Measurements from ENCODE around the gene COL9A1. TPM values are rescaled to one million over a fixed set of nuclear protein-coding genes. Genes with fewer than 3 reads are reported as not detected.
"Not testable (repeated sequence)": the region's sequence is repeated elsewhere in the genome, so short reads cannot be mapped to it uniquely, and the experiment has no call there.

Gene COL9A1
- total RNA-seq, 1 donor from 2014 or later: not detected

DNA sequence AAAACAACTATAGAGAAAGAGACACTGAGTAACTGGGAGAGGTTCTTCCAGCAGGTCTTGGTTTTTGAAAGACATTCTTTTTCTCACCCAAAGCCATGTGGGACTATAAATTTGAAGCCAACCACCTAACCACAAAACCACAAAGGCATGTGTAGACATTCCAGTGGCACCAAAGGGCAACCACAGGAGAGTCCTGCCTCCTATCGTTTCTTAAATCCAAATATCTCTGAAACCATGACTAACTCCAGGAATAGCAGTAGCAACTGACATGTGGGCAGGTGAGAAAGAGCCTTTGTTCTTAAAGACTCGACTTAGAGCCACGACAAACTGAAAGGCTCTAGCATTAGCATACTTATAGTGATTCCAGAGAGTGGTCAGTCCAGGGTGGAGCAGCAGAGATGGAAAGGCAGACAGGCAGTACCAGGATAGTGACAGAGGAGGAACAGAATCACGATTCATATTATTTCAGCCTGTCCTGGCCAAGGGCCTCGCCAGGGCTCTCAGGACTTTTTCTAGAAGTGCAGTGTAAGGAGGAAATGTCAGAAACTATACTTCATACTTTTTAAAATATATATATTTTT, 9.4 kb upstream of the COL9A1 start:
- H3K4me3 Mint-ChIP-seq (ENCODE audit: low read depth): no peak overlapping the region
- H3K27ac Mint-ChIP-seq: no peak overlapping the region
- peaks cover 32% of the 10 kb centered on the region for H3K27me3 Mint-ChIP-seq (ENCODE audit: low read depth)
- intact Hi-C loops (cut with micrococcal nuclease): loop anchor here (5.0 to 10.0 kb wide), 2 partner anchors 645 to 703 kb away; partner anchors contain the start of gene B3GAT2
- no peaks in the 10 kb centered on the region for H3K9me3 Mint-ChIP-seq
- peaks cover 9% of the 10 kb centered on the region for H3K4me1 Mint-ChIP-seq (ENCODE audit: low read depth)
- no peak for DNase-seq (ENCODE audit: low spot score)
- H3K36me3 Mint-ChIP-seq (ENCODE audit: low read depth): no peaks in the 10 kb centered on the region

DNA sequence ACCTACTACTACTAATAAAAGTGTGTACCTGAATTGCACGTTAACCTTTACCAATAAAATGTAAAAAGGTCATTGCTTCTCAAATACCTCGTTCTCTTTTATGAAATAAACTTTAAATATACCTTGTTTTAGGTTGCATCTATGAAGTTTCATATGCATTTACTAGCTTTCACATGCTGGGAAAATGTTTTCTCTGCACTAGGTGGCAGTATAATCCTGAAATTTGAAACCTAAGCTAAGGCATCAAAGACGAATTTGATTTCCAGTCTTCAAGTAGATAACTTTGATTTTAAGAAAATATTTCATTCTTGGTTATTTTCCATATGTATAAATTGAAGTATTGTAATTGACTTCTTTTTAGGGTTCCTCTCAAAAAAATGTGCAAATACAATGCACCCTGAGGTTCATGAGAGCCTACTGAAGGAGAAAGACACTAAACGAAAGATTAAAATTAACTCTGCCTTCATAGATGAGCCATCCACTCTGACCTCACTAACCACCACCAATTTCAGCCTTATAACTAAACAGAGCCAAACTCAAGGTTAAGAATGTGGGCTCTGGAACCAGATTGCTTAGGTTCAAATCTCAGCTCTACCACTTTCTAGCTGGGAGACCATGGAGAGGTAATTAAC, 7.3 kb upstream of the COL9A1 start:
- H3K4me3 Mint-ChIP-seq (ENCODE audit: low read depth): no peak overlapping the region
- H3K4me1 Mint-ChIP-seq (ENCODE audit: low read depth): peaks cover 14% of the 10 kb centered on the region
- H3K9me3 Mint-ChIP-seq: no peaks in the 10 kb centered on the region
- no peak overlapping the region for H3K27ac Mint-ChIP-seq
- peaks cover 33% of the 10 kb centered on the region for H3K27me3 Mint-ChIP-seq (ENCODE audit: low read depth)
- intact Hi-C loops (cut with micrococcal nuclease): loop anchor here (1.0 to 10.0 kb wide), 3 partner anchors 59 to 705 kb away; partner anchors contain the start of gene B3GAT2
- H3K36me3 Mint-ChIP-seq (ENCODE audit: low read depth): no peaks in the 10 kb centered on the region
- no peak for DNase-seq (ENCODE audit: low spot score)

DNA sequence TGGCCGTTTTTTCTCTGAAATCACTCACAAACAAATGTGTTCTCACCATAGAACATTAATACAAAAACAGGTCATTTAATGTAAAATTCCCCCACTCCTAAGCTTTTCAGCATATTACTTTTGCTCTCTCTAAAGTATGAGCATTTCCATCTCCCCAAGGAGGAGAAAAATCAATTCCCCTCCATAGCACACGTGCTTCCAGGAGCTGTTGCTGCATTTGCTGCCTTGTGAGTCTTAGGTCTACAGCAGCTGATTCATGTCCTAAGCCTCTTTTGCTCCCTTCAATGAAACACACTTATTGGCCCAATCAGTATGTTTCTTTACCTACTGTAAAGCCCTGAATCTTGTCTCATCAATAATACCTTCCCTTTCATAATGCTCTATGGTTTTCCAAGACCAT, 6.4 kb upstream of the COL9A1 start:
- Mint-ChIP-seq H3K36me3 (ENCODE audit: low read depth) (no peaks in the 10 kb centered on the region), H3K9me3 (no peaks in the 10 kb centered on the region), H3K4me1 (ENCODE audit: low read depth) (peaks cover 14% of the 10 kb centered on the region), H3K27me3 (ENCODE audit: low read depth) (peaks cover 27% of the 10 kb centered on the region), H3K27ac (no peak overlapping the region), H3K4me3 (ENCODE audit: low read depth) (no peak overlapping the region)
- no peak for DNase-seq (ENCODE audit: low spot score)
- intact Hi-C loops (cut with micrococcal nuclease): no loop called here

DNA sequence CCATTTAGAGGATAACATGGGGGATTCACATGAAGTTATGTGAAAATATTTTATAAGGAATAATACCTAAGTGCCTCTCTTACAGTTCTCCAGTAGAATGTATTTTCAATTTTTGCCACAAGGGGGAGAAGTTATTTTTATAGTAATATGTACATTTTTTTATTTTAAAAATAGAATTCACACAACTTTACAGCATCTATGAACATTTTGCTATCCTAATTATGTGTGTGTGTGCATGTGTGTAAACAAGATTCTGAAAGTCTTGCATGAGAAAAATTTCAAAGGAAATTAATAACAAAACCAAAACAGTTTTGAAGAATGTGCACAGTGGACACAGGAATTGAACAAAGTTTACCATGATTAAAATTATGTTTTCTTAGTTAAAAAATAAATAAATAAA, 5.3 kb upstream of the COL9A1 start:
- DNase-seq (ENCODE audit: low spot score); intact Hi-C loops (cut with micrococcal nuclease); H3K27ac Mint-ChIP-seq; H3K36me3 Mint-ChIP-seq (ENCODE audit: low read depth); H3K4me3 Mint-ChIP-seq (ENCODE audit: low read depth); H3K9me3 Mint-ChIP-seq: not testable (repeated sequence)
- peaks cover 14% of the 10 kb centered on the region for H3K4me1 Mint-ChIP-seq (ENCODE audit: low read depth)
- H3K27me3 Mint-ChIP-seq (ENCODE audit: low read depth): peaks cover 21% of the 10 kb centered on the region

DNA sequence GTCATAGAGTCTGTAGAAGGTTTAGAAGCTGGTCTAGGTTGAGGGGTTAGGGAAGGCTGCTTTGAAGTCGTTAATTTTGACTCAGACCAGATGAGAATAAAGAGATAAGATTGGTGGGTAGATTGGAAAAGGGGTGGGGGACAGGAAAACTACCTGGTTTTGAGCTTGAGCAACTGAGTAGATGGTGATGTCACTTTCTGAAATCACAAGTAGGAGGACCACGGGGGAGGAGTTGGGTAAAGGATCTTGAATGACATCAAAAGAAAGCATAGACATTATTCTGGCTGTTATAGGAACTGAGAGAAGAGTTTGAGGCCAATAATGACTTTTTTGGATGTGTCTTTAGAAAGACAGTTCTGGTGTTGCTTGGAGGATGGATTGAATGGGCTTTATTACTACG, 4.1 kb upstream of the COL9A1 start:
- Mint-ChIP-seq H3K27me3 (ENCODE audit: low read depth) (peaks cover 21% of the 10 kb centered on the region), H3K9me3 (no peaks in the 10 kb centered on the region), H3K4me3 (ENCODE audit: low read depth) (no peak overlapping the region), H3K27ac (no peak overlapping the region), H3K4me1 (ENCODE audit: low read depth) (peaks cover 7% of the 10 kb centered on the region), H3K36me3 (ENCODE audit: low read depth) (no peaks in the 10 kb centered on the region)
- no peak for DNase-seq (ENCODE audit: low spot score)
- intact Hi-C loops (cut with micrococcal nuclease): no loop called here

DNA sequence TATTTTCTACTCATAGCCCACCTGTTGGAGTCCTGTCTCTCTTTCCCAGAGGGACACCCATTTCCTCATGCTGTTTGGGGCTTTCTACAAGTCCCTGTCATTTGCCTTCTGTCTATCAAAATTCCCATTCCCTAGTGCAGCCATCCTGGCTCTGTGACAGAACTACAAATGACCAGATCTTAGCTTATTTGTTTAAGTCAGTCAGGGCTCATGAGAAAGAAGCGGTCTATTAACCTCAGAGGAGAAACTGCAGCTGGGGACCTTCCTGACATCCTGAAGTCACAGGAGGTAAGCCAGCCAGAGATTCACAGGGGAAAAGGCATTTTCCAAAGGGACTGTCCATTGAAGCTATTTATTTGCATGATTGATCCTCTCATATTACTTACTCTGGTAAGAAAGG, 1.7 kb upstream of the COL9A1 start:
- no peak for DNase-seq (ENCODE audit: low spot score)
- intact Hi-C loops (cut with micrococcal nuclease): no loop called here
- Mint-ChIP-seq H3K36me3 (ENCODE audit: low read depth) (no peaks in the 10 kb centered on the region), H3K27ac (no peak overlapping the region), H3K4me1 (ENCODE audit: low read depth) (peaks cover 5% of the 10 kb centered on the region), H3K4me3 (ENCODE audit: low read depth) (no peak overlapping the region), H3K27me3 (ENCODE audit: low read depth) (peaks cover 10% of the 10 kb centered on the region), H3K9me3 (no peaks in the 10 kb centered on the region)

DNA sequence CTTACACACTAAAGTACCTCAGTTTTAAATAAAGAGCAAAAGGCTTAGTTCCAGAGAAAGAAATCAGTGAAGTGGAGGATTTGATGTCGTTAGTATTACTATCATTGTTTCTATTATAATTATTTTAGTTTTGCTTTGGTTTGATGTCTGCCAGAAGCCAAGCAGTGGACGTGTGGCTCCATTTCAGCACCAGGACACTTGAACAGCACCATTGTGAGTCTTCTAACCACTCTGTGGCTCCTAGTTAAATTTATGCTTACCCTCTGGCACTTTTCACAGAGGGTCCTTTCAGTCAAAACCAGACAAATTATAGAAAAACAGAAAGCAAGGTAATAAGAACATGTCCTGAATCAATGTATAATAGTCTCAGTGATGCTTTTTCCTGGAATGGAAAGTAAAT, 3.4 kb downstream of the COL9A1 start:
- intact Hi-C loops (cut with micrococcal nuclease): no loop called here
- Mint-ChIP-seq H3K4me3 (ENCODE audit: low read depth) (no peak overlapping the region), H3K9me3 (no peaks in the 10 kb centered on the region), H3K27ac (no peak overlapping the region), H3K27me3 (ENCODE audit: low read depth) (peaks cover 3% of the 10 kb centered on the region), H3K36me3 (ENCODE audit: low read depth) (no peaks in the 10 kb centered on the region), H3K4me1 (ENCODE audit: low read depth) (no peaks in the 10 kb centered on the region)
- DNase-seq (ENCODE audit: low spot score): no peak

DNA sequence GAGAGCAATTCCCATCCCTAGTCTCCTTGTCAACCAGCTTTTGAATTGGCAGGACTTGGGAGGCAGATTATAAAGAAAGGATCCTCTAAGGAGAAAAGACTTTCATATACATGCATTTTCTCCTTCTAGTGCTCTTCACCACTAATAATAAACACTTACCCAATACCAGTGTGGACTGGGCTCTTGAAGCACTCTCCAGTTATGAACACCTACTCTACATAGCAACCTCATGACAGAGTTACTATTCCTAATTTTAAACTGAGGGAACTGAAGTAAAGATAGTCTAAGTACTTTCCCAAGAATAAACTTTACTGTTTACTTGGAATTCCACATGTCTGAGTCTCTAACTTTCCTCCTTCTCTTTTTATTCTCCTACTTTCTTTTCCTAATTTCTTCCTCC, 4.8 kb downstream of the COL9A1 start:
- no peak for DNase-seq (ENCODE audit: low spot score)
- Mint-ChIP-seq H3K9me3 (no peaks in the 10 kb centered on the region), H3K27ac (no peak overlapping the region), H3K4me3 (ENCODE audit: low read depth) (no peak overlapping the region), H3K36me3 (ENCODE audit: low read depth) (no peaks in the 10 kb centered on the region), H3K27me3 (ENCODE audit: low read depth) (peaks cover 3% of the 10 kb centered on the region), H3K4me1 (ENCODE audit: low read depth) (no peaks in the 10 kb centered on the region)
- intact Hi-C loops (cut with micrococcal nuclease): no loop called here

DNA sequence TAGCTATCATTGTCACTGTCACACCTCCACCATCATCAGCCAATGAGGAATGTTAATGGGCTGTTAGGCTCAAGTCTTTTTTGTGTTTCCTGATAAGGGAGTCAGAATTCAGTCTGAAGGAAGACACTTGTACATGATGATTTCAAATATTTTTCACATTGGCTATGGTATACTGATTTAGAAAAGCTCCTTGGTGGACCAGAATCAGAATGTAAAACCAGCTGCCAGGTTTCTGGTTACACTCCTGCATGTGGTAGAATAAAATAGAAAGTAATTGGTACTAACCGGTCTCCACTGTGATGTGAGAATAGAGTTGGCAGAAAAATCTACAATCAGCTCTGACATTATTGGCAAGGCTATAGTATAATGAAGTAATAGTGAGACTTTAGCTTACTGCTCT, 10.7 kb downstream of the COL9A1 start:
- no peak for DNase-seq (ENCODE audit: low spot score)
- H3K4me3 Mint-ChIP-seq (ENCODE audit: low read depth): no peak overlapping the region
- no peaks in the 10 kb centered on the region for H3K9me3 Mint-ChIP-seq

DNA sequence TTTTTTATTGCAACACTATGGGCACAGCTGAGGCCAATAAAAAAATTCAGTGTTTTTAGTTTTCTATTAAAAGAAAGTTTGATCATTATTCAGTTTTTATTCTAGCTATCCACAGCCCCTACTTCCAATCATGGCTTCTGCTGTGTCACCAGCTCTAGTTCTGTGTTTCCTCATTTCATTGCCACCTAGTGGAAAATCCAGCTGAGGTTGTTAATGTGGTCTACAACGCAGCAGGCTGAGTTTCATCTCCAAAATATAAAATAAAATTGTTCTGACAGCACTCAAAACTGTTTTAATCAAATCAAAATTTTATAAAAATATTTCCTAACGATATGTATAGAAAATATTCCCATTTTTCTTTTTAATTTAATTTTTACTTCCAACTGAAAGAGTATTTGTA, 13.6 kb downstream of the COL9A1 start:
- Mint-ChIP-seq H3K27me3 (ENCODE audit: low read depth) (peaks cover 13% of the 10 kb centered on the region), H3K27ac (no peak overlapping the region), H3K4me1 (ENCODE audit: low read depth) (no peaks in the 10 kb centered on the region), H3K4me3 (ENCODE audit: low read depth) (no peak overlapping the region), H3K36me3 (ENCODE audit: low read depth) (no peaks in the 10 kb centered on the region), H3K9me3 (no peaks in the 10 kb centered on the region)
- no peak for DNase-seq (ENCODE audit: low spot score)
- intact Hi-C loops (cut with micrococcal nuclease): no loop called here

More for the DNA sequence above, 10.7 kb downstream of the COL9A1 start:
- Mint-ChIP-seq H3K27me3 (ENCODE audit: low read depth) (peaks cover 8% of the 10 kb centered on the region), H3K27ac (no peak overlapping the region), H3K4me1 (ENCODE audit: low read depth) (no peaks in the 10 kb centered on the region), H3K36me3 (ENCODE audit: low read depth) (no peaks in the 10 kb centered on the region)
- intact Hi-C loops (cut with micrococcal nuclease): no loop called here

DNA sequence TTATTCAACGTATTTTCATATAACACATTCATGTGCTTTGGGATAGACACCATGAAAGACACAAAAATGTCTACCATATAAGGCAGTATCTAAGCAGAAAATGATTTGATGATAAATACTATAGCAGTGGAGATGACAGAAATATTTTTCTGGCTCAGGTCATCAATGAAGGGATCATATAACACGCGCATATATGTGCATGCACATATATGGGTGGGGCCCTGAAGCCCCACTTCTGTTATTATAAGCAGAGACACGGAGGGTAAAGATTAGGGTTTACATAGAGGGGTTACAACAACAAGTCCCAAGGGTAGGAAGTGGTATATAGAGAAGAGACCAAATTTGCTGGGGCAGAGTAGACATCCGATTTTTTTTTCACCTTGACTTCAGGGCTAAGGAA, 16.0 kb downstream of the COL9A1 start:
- Mint-ChIP-seq H3K27ac (no peak overlapping the region), H3K4me3 (ENCODE audit: low read depth) (no peak overlapping the region)
- intact Hi-C loops (cut with micrococcal nuclease): no loop called here

DNA sequence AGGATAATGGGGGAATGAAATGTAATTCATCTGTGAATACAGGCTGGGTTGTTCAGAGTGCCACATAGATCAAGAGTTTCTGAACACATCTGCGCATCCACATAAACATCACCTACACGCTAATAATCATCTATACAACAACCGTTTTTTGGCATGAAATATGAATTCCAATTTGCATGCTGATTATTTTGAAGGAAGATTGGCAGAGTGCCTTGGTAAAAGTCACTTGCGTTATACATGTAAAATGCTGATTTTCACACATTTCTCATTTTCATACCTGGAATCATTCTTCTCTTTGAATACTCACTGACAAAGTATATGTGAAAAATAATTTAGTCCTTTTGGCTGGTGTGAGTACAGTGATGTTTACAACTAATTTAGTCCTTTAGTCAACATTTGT, 17.7 kb downstream of the COL9A1 start:
- H3K27ac Mint-ChIP-seq: no peak overlapping the region
- no peak overlapping the region for H3K4me3 Mint-ChIP-seq (ENCODE audit: low read depth)
- peaks cover 28% of the 10 kb centered on the region for H3K27me3 Mint-ChIP-seq (ENCODE audit: low read depth)
- intact Hi-C loops (cut with micrococcal nuclease): no loop called here
- no peak for DNase-seq (ENCODE audit: low spot score)
- no peaks in the 10 kb centered on the region for H3K36me3 Mint-ChIP-seq (ENCODE audit: low read depth)
- H3K9me3 Mint-ChIP-seq: no peaks in the 10 kb centered on the region
- H3K4me1 Mint-ChIP-seq (ENCODE audit: low read depth): no peaks in the 10 kb centered on the region

More for the DNA sequence above, 16.0 kb downstream of the COL9A1 start:
- no peaks in the 10 kb centered on the region for H3K36me3 Mint-ChIP-seq (ENCODE audit: low read depth)
- no peaks in the 10 kb centered on the region for H3K9me3 Mint-ChIP-seq
- H3K27me3 Mint-ChIP-seq (ENCODE audit: low read depth): peaks cover 24% of the 10 kb centered on the region
- DNase-seq (ENCODE audit: low spot score): no peak
- no peaks in the 10 kb centered on the region for H3K4me1 Mint-ChIP-seq (ENCODE audit: low read depth)

DNA sequence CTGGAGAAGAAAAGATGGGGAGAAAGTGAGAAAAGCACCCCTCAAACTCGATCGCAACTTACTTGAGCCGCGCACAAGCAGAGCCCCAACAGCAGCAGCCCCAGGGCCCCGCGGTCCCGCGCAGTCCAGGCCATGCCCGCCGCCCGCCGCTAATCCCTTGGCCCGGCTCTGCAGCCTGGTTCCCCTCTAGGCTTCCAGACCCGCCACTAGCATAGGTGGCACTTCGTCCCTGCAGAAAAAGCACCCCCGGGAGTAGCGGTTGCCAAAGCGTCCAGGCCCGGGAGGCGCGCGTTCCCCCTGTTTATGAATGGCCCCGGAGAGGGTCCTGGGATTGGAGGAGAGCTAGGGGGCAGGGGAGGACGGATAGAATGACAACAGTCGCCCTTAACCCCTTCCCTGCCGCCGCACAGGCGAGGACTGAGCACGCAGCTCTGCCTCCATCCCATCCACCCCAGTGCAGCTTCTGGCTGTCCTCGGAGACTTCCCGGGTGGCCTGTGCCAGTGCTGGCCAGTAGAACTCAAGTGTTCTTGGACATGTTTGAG, 19.9 kb downstream of the COL9A1 start:
- Mint-ChIP-seq H3K4me1 (ENCODE audit: low read depth) (no peaks in the 10 kb centered on the region), H3K27ac (no peak overlapping the region), H3K9me3 (no peaks in the 10 kb centered on the region), H3K27me3 (ENCODE audit: low read depth) (peaks cover 28% of the 10 kb centered on the region), H3K4me3 (ENCODE audit: low read depth) (no peak overlapping the region), H3K36me3 (ENCODE audit: low read depth) (no peaks in the 10 kb centered on the region)
- no peak for DNase-seq (ENCODE audit: low spot score)
- intact Hi-C loops (cut with micrococcal nuclease): no loop called here

Data from activated T-helper 2 cell treated with anti-CD3 and anti-CD28 coated beads, Interferon-gamma antibody, Interleukin-2, Interleukin-4, amounts not matched to agents 10 μg/mL and 5 μg/mL and 100 μg/mL, durations not matched to agents 14 hours and 24 hours and 36 hours (primary cell).